OCI-LY1 (cell line): ENCODE measurements around the gene CDH6.

ENCODE experiments used
- H2AFZ ChIP-seq: fragments of 200-600 bp; sonication (generic), shearing (Covaris generic); 2 replicates; pipeline ENCODE4 v1.6.0; 2014; ENCODE audit warnings: antibody characterized with exemption, mild to moderate bottlenecking, low read length
- H3F3A ChIP-seq: fragments of 200-600 bp; sonication (generic), shearing (Covaris generic); 2 replicates; pipeline ENCODE4 v1.6.0; 2014; ENCODE audit warnings: mild to moderate bottlenecking, antibody characterized with exemption, low read length, moderate library complexity; ENCODE audit not compliant: insufficient read depth
- H3K27ac ChIP-seq: fragments of 200-600 bp; sonication (generic); 2 replicates; pipeline ENCODE4 v1.5.1; 2014; ENCODE audit warnings: low read length, mixed run types, mild to moderate bottlenecking, low read depth; ENCODE audit not compliant: poor library complexity, severe bottlenecking
- H3K27me3 ChIP-seq: fragments of 200-600 bp; sonication (generic); 2 replicates; pipeline ENCODE4 v1.6.0; 2014; ENCODE audit warnings: antibody characterized with exemption, mild to moderate bottlenecking, low read length, moderate library complexity; ENCODE audit not compliant: insufficient read depth
- H3K36me3 ChIP-seq: fragments of 200-600 bp; sonication (generic); 2 replicates; pipeline ENCODE4 v1.6.1; 2014; ENCODE audit warnings: mild to moderate bottlenecking, antibody characterized with exemption, low read length, moderate library complexity, mixed read lengths; ENCODE audit not compliant: insufficient read depth
- H3K4me1 ChIP-seq: fragments of 200-600 bp; sonication (generic); 2 replicates; pipeline ENCODE4 v1.5.1; 2014; ENCODE audit warnings: mild to moderate bottlenecking, low read length, moderate library complexity; ENCODE audit not compliant: insufficient read depth, severe bottlenecking
- H3K4me2 ChIP-seq: fragments of 200-600 bp; sonication (generic), shearing (Covaris generic); 2 replicates; pipeline ENCODE4 v1.6.1; 2014; ENCODE audit warnings: low read length
- H3K4me3 ChIP-seq: fragments of 200-600 bp; sonication (generic); 2 replicates; pipeline ENCODE4 v1.5.1; 2014; ENCODE audit warnings: low read length, low read depth, mild to moderate bottlenecking, mixed read lengths; ENCODE audit not compliant: poor library complexity, severe bottlenecking
- H3K79me2 ChIP-seq: fragments of 200-600 bp; shearing (Covaris generic); 2 replicates; pipeline ENCODE4 v1.6.1; 2016; ENCODE audit warnings: mixed run types, low read length, mixed read lengths; ENCODE audit not compliant: insufficient read depth
- H3K9ac ChIP-seq: fragments of 200-600 bp; sonication (generic), shearing (Covaris generic); 2 replicates; pipeline ENCODE4 v1.6.1; 2014; ENCODE audit warnings: mild to moderate bottlenecking, low read length, mixed read lengths
- H3K9me2 ChIP-seq: fragments of 200-600 bp; sonication (generic), shearing (Covaris generic); 2 replicates; pipeline ENCODE4 v1.6.1; 2014; ENCODE audit warnings: low read depth, mild to moderate bottlenecking, low read length, mixed read lengths
- H3K9me3 ChIP-seq: fragments of 200-600 bp; shearing (Covaris generic); 2 replicates; pipeline ENCODE4 v1.6.1; 2014; ENCODE audit warnings: low read length, mixed read lengths
- H4K20me1 ChIP-seq: fragments of 200-600 bp; sonication (generic), shearing (Covaris generic); 2 replicates; pipeline ENCODE4 v1.6.0; 2016; ENCODE audit warnings: mild to moderate bottlenecking, low read length; ENCODE audit not compliant: insufficient read depth
- CTCF ChIP-seq: fragments of 200-600 bp; sonication (generic), shearing (Covaris generic); IDR thresholded peaks from 2 replicates; pipeline ENCODE4 v1.5.1; 2017; ENCODE audit warnings: mild to moderate bottlenecking, antibody characterized with exemption, low read length, moderate library complexity, mixed read lengths
- EZH2 ChIP-seq: fragments of 200-600 bp; sonication (generic), shearing (Covaris generic); IDR thresholded peaks from 2 replicates; pipeline ENCODE4 v1.8.0; 2017; ENCODE audit warnings: borderline replicate concordance, mixed run types, mild to moderate bottlenecking, antibody characterized with exemption, low read length, moderate library complexity, mixed read lengths

CDH6 gene

GRCh38 chr5:31350395-31350794 is 156.9 kb downstream of the CDH6 start:
- TF ChIP-seq EZH2 (no peak), CTCF (no peak)
- H3K4me1 ChIP-seq, result no peaks in the 10 kb centered on the region
- no peaks in the 10 kb centered on the region; the same call in 1 of the 2 replicates for H3K27me3 ChIP-seq
- H3K27ac ChIP-seq, result no peak overlapping the region
- H3K4me3 ChIP-seq, result no peak overlapping the region
- no peak overlapping the region for H3K4me2 ChIP-seq
- H3K79me2 ChIP-seq, result no peaks in the 10 kb centered on the region
- H2AFZ ChIP-seq, result no peak overlapping the region
- no peak overlapping the region for H3K9ac ChIP-seq
- no peaks in the 10 kb centered on the region for H3K9me3 ChIP-seq
- no peaks in the 10 kb centered on the region for H3K36me3 ChIP-seq
- no peaks in the 10 kb centered on the region for H3F3A ChIP-seq
- no peaks in the 10 kb centered on the region for H3K9me2 ChIP-seq
- no peaks in the 10 kb centered on the region for H4K20me1 ChIP-seq

- H4K20me1 ChIP-seq, result no peaks in the 10 kb centered on the region
- no peak overlapping the region for H3K4me3 ChIP-seq
- H3K79me2 ChIP-seq, result no peaks in the 10 kb centered on the region
- H3K27ac ChIP-seq, result no peak overlapping the region
- no peaks in the 10 kb centered on the region for H3F3A ChIP-seq
- no peak overlapping the region for H3K9ac ChIP-seq
- no peaks in the 10 kb centered on the region for H3K9me2 ChIP-seq
- TF ChIP-seq CTCF (no peak), EZH2 (no peak)
- no peak overlapping the region for H3K4me2 ChIP-seq
- H3K9me3 ChIP-seq, result no peaks in the 10 kb centered on the region
- no peaks in the 10 kb centered on the region; the same call in 1 of the 2 replicates for H3K27me3 ChIP-seq
- no peaks in the 10 kb centered on the region for H3K36me3 ChIP-seq
- no peak overlapping the region for H2AFZ ChIP-seq
- no peaks in the 10 kb centered on the region for H3K4me1 ChIP-seq
Measured at GRCh38 chr5:31355337-31355736, 161.9 kb downstream of the CDH6 start.

DNA sequence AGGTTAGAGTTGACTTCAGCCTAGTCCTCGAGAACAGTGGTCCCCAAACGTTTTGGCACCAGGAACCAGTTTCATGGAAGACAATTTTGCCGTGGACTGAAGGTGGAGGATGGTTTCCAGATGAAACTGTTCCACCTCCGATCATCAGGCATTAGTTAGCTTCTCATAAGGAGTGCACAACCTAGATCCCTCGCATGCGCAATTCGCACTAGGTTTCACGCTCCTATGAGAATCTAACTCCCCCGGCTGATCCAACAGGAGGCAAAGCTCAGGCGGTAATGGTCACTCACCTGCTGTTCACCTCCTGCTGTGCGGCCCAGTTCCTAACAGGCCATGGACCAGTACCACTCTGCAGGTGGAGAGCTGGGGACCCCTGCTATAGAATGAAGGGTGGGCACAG is 163.6 kb downstream of the CDH6 start:
- no peak overlapping the region for H3K4me2 ChIP-seq
- H3K4me3 ChIP-seq, result no peak overlapping the region

More for the DNA sequence above, 163.6 kb downstream of the CDH6 start:
- H3K79me2 ChIP-seq, result no peaks in the 10 kb centered on the region
- no peak overlapping the region for H2AFZ ChIP-seq
- no peaks in the 10 kb centered on the region for H3F3A ChIP-seq
- no peaks in the 10 kb centered on the region for H4K20me1 ChIP-seq
- no peaks in the 10 kb centered on the region for H3K4me1 ChIP-seq
- H3K27ac ChIP-seq, result no peak overlapping the region
- no peaks in the 10 kb centered on the region for H3K36me3 ChIP-seq
- H3K9ac ChIP-seq, result no peak overlapping the region
- no peaks in the 10 kb centered on the region for H3K9me3 ChIP-seq
- no peaks in the 10 kb centered on the region for H3K27me3 ChIP-seq
- no peaks in the 10 kb centered on the region for H3K9me2 ChIP-seq
- TF ChIP-seq CTCF (no peak), EZH2 (no peak)
